ENCODE results near the gene THBS1.

Gene THBS1

GRCh38 chr15:39573844-39574243, 7.0 kb upstream of the THBS1 start:
- H3F3A ChIP-seq (ENCODE audit: insufficient read depth, low read length), result no peaks in the 10 kb centered on the region
- H3K4me3 ChIP-seq (ENCODE audit: low read depth, low read length, poor library complexity, severe bottlenecking), result no peak overlapping the region
- H3K27me3 ChIP-seq (ENCODE audit: insufficient read depth, low read length), result no peaks in the 10 kb centered on the region
- no peaks in the 10 kb centered on the region for H3K4me1 ChIP-seq (ENCODE audit: insufficient read depth, low read length, severe bottlenecking)
- no peaks in the 10 kb centered on the region for H3K9me2 ChIP-seq (ENCODE audit: low read depth, low read length)
- H3K4me2 ChIP-seq (ENCODE audit: low read length), result no peak overlapping the region
- no peak overlapping the region for H2AFZ ChIP-seq (ENCODE audit: low read length)
- no peak overlapping the region for H3K9ac ChIP-seq (ENCODE audit: low read length)
- H3K9me3 ChIP-seq (ENCODE audit: low read length), result no peaks in the 10 kb centered on the region
- TF ChIP-seq EZH2 (IDR thresholded peaks at IDR 0.05; ENCODE audit: borderline replicate concordance, low read length) (no peak), CTCF (IDR thresholded peaks at IDR 0.05; ENCODE audit: low read length) (no peak)
- H3K27ac ChIP-seq (ENCODE audit: low read depth, low read length, poor library complexity, severe bottlenecking), result no peak overlapping the region
- H4K20me1 ChIP-seq (ENCODE audit: insufficient read depth, low read length), result no peaks in the 10 kb centered on the region
- H3K79me2 ChIP-seq (ENCODE audit: insufficient read depth, low read length), result no peaks in the 10 kb centered on the region
- H3K36me3 ChIP-seq (ENCODE audit: insufficient read depth, low read length), result no peaks in the 10 kb centered on the region

- Histone ChIP-seq H3K4me2 (ENCODE audit: low read length) (no peak overlapping the region), H3K27ac (ENCODE audit: low read depth, low read length, poor library complexity, severe bottlenecking) (no peak overlapping the region), H3K4me3 (ENCODE audit: low read depth, low read length, poor library complexity, severe bottlenecking) (no peak overlapping the region), H3K36me3 (ENCODE audit: insufficient read depth, low read length) (no peaks in the 10 kb centered on the region), H3K9me3 (ENCODE audit: low read length) (no peaks in the 10 kb centered on the region), H3F3A (ENCODE audit: insufficient read depth, low read length) (no peaks in the 10 kb centered on the region), H3K9me2 (ENCODE audit: low read depth, low read length) (no peaks in the 10 kb centered on the region), H3K27me3 (ENCODE audit: insufficient read depth, low read length) (peaks cover under 1% of the 10 kb centered on the region), H3K79me2 (ENCODE audit: insufficient read depth, low read length) (no peaks in the 10 kb centered on the region), H3K9ac (ENCODE audit: low read length) (no peak overlapping the region), H3K4me1 (ENCODE audit: insufficient read depth, low read length, severe bottlenecking) (no peaks in the 10 kb centered on the region), H2AFZ (ENCODE audit: low read length) (no peak overlapping the region), H4K20me1 (ENCODE audit: insufficient read depth, low read length) (no peaks in the 10 kb centered on the region)
- no peak for TF ChIP-seq EZH2 (IDR thresholded peaks at IDR 0.05; ENCODE audit: borderline replicate concordance, low read length)
- no peak for TF ChIP-seq CTCF (IDR thresholded peaks at IDR 0.05; ENCODE audit: low read length)
Measured at GRCh38 chr15:39574427-39574826, 6.5 kb upstream of the THBS1 start.

GRCh38 chr15:39575180-39575579, 5.7 kb upstream of the THBS1 start:
- H3K36me3 ChIP-seq (ENCODE audit: insufficient read depth, low read length), result no peaks in the 10 kb centered on the region
- H3K27ac ChIP-seq (ENCODE audit: low read depth, low read length, poor library complexity, severe bottlenecking), result no peak overlapping the region
- H3K4me3 ChIP-seq (ENCODE audit: low read depth, low read length, poor library complexity, severe bottlenecking), result no peak overlapping the region
- no peak overlapping the region for H3K9ac ChIP-seq (ENCODE audit: low read length)
- no peaks in the 10 kb centered on the region for H3K4me1 ChIP-seq (ENCODE audit: insufficient read depth, low read length, severe bottlenecking)
- H3K9me3 ChIP-seq (ENCODE audit: low read length), result no peaks in the 10 kb centered on the region
- TF ChIP-seq EZH2 (IDR thresholded peaks at IDR 0.05; ENCODE audit: borderline replicate concordance, low read length) (no peak), CTCF (IDR thresholded peaks at IDR 0.05; ENCODE audit: low read length) (no peak)
- H3F3A ChIP-seq (ENCODE audit: insufficient read depth, low read length), result no peaks in the 10 kb centered on the region
- H3K27me3 ChIP-seq (ENCODE audit: insufficient read depth, low read length), result peaks cover 6% of the 10 kb centered on the region
- no peak overlapping the region for H2AFZ ChIP-seq (ENCODE audit: low read length)
- H3K79me2 ChIP-seq (ENCODE audit: insufficient read depth, low read length), result no peaks in the 10 kb centered on the region
- H4K20me1 ChIP-seq (ENCODE audit: insufficient read depth, low read length), result no peaks in the 10 kb centered on the region
- H3K9me2 ChIP-seq (ENCODE audit: low read depth, low read length), result no peaks in the 10 kb centered on the region
- no peak overlapping the region for H3K4me2 ChIP-seq (ENCODE audit: low read length)
